AG04450 (cell line): ENCODE measurements around the gene ADAMTS15. TPM values are rescaled to one million over a fixed set of nuclear protein-coding genes. Genes with fewer than 3 reads are reported as not detected.

Experiments
- CTCF ChIA-PET: fragments of 300-600, 350-600 bp; formaldehyde crosslinking; extraction: SDS; loops from one replicate; lab custom pipeline; 2022; ENCODE audit warnings: antibody characterized with exemption, inconsistent platforms; lab: Charles Lee
- POLR2A ChIA-PET: fragments of 350-600 bp; formaldehyde crosslinking; extraction: SDS; loops from one replicate; lab custom pipeline; 2021; ENCODE audit warnings: antibody characterized with exemption, inconsistent platforms; lab: Yijun Ruan, JAX
- DNase-seq: peaks from one replicate; pipeline ENCODE4 v3.0.0-alpha.2; 2011; ENCODE audit warnings: low read depth, low spot score
- H3K27ac ChIP-seq: one replicate; pipeline ENCODE4 v1.5.1; 2012; ENCODE audit warnings: low read depth, low read length, control low read depth
- H3K27me3 ChIP-seq: one replicate; pipeline ENCODE4 v1.6.0; 2012; ENCODE audit warnings: low read length; ENCODE audit not compliant: control insufficient read depth, insufficient read depth
- H3K4me3 ChIP-seq: 2 replicates; pipeline ENCODE4 v1.5.1; 2011; ENCODE audit warnings: mild to moderate bottlenecking, low read depth, low read length, control low read depth
- H3K9me3 ChIP-seq: 2 replicates; pipeline ENCODE4 v1.5.1; 2012; ENCODE audit warnings: low read length; ENCODE audit not compliant: control insufficient read depth, insufficient read depth
- polyA plus RNA-seq: library from polyadenylated mRNA; depleted of rRNA; stranded (reverse); fragments of >200 nt; gene quantifications from 2 replicates; pipeline ENCODE4 v1.2.3, GENCODE V29; 2011
- TF ChIP-seq, protein P1 (sequence below): IDR thresholded peaks from 2 replicates; pipeline ENCODE4 v1.5.1; 2011; ENCODE audit warnings: low read depth, low read length, control low read depth, inconsistent platforms

The ADAMTS15 gene
- polyA plus RNA-seq, 1 experiment = 5.8 TPM

- Histone ChIP-seq H3K9me3 (no peaks in the 10 kb centered on the region; the same call in 1 of the 2 replicates), H3K27ac (peak overlapping the region; percentile 97), H3K4me3 (peak overlapping the region; percentile 46), H3K27me3 (no peaks in the 10 kb centered on the region)
- ChIA-PET POLR2A (interaction anchor here (0.6 to 1.9 kb wide), 7 partner anchors 11 to 20 kb away, joined by 3 to 27 read pairs (median 5); no protein-coding TSS in a partner anchor), CTCF (interaction anchor here (1.5 kb wide), 1 partner anchor 491 kb away, joined by 5 read pairs; no protein-coding TSS in a partner anchor)
- TF ChIP-seq, protein P1, sequence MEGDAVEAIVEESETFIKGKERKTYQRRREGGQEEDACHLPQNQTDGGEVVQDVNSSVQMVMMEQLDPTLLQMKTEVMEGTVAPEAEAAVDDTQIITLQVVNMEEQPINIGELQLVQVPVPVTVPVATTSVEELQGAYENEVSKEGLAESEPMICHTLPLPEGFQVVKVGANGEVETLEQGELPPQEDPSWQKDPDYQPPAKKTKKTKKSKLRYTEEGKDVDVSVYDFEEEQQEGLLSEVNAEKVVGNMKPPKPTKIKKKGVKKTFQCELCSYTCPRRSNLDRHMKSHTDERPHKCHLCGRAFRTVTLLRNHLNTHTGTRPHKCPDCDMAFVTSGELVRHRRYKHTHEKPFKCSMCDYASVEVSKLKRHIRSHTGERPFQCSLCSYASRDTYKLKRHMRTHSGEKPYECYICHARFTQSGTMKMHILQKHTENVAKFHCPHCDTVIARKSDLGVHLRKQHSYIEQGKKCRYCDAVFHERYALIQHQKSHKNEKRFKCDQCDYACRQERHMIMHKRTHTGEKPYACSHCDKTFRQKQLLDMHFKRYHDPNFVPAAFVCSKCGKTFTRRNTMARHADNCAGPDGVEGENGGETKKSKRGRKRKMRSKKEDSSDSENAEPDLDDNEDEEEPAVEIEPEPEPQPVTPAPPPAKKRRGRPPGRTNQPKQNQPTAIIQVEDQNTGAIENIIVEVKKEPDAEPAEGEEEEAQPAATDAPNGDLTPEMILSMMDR = no peak
- peak; percentile 90 for DNase-seq
These were observed 45.1 kb upstream of the ADAMTS15 start for GRCh38 chr11:130403271-130403804.

GRCh38 chr11:130403967-130404366 lies 44.5 kb upstream of the ADAMTS15 start:
- Histone ChIP-seq H3K9me3 (no peaks in the 10 kb centered on the region; the same call in 1 of the 2 replicates), H3K27ac (peak overlapping the region; percentile 97), H3K27me3 (no peaks in the 10 kb centered on the region), H3K4me3 (no peak overlapping the region)
- CTCF ChIA-PET = interaction anchor here (1.5 kb wide), 1 partner anchor 491 kb away, joined by 5 read pairs; no protein-coding TSS in a partner anchor
- POLR2A ChIA-PET = interaction anchor here (1.1 to 1.9 kb wide), 5 partner anchors 12 to 20 kb away, joined by 3 to 27 read pairs (median 6); no protein-coding TSS in a partner anchor
- no peak for DNase-seq
- TF ChIP-seq, protein P1 = no peak

GRCh38 chr11:130404727-130405126 lies 43.7 kb upstream of the ADAMTS15 start:
- H3K9me3 ChIP-seq = no peaks in the 10 kb centered on the region; the same call in 1 of the 2 replicates
- no peaks in the 10 kb centered on the region for H3K27me3 ChIP-seq
- POLR2A ChIA-PET = interaction anchor here (0.7 kb wide), 1 partner anchor 284 kb away, joined by 3 read pairs; no protein-coding TSS in a partner anchor
- TF ChIP-seq, protein P1 = no peak
- H3K4me3 ChIP-seq = no peak overlapping the region
- no peak overlapping the region for H3K27ac ChIP-seq
- DNase-seq = no peak
- CTCF ChIA-PET = no interaction called here

DNA sequence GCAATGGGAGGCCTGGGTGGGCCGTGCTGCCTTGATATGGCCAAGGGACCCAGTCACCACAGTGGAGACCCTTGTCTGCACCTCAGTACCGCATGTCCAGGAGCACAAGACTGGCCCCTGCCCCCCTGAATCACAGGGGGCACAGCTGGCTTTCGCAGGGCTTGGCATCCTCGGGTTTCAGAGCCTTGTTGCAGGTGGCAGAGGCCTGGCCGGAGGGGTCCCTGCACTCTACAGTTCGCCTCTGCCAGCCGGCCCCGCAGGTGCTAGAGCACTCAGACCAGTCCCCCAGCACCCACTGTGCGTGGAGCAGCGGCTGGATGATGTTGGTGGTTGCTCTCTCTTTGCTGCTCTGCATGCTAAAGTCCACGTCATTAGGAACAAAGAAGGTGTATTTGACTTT lies 43.0 kb upstream of the ADAMTS15 start:
- CTCF ChIA-PET = no interaction called here
- Histone ChIP-seq H3K9me3 (no peaks in the 10 kb centered on the region; the same call in 1 of the 2 replicates), H3K27ac (no peak overlapping the region), H3K27me3 (no peaks in the 10 kb centered on the region), H3K4me3 (no peak overlapping the region)
- POLR2A ChIA-PET = interaction anchor here (0.7 kb wide), 1 partner anchor 284 kb away, joined by 3 read pairs; no protein-coding TSS in a partner anchor
- DNase-seq = no peak
- TF ChIP-seq, protein P1 = no peak

DNA sequence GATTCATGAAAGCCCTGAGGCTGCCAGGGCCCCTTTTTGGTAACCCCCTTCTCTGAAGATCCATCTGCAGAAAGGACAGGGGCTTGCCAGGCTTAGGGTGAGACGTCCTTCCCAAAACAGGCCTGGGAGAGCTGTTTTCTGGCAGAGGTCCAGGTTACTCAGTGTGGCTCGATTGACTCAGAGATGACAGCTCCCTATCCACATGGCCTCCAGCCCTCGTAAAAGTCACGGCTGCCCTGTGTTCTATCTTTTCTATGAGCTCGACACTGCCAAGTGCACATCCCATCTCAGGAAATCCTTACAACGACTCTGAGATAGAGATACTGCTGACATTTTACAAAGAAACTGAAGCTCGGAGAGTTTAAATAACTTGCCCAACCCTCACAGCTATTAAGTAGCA lies 40.5 kb upstream of the ADAMTS15 start:
- Histone ChIP-seq H3K27me3 (no peaks in the 10 kb centered on the region), H3K27ac (no peak overlapping the region), H3K9me3 (no peaks in the 10 kb centered on the region; the same call in 1 of the 2 replicates), H3K4me3 (no peak overlapping the region)
- ChIA-PET CTCF (interaction anchor here (0.6 to 1.3 kb wide), 2 partner anchors 17 to 23 kb away, joined by 4 to 6 read pairs; no protein-coding TSS in a partner anchor), POLR2A (interaction anchor here (1.1 kb wide), 1 partner anchor 13 kb away, joined by 3 read pairs; no protein-coding TSS in a partner anchor)
- no peak for DNase-seq
- TF ChIP-seq, protein P1 = no peak
